ENCODE data around the gene EFCAB14. TPM values are rescaled to one million over a fixed set of nuclear protein-coding genes. Genes with fewer than 3 reads are reported as not detected.

Gene EFCAB14
- total RNA-seq, 1 donor from 2014 or later, result 44.7 TPM

DNA sequence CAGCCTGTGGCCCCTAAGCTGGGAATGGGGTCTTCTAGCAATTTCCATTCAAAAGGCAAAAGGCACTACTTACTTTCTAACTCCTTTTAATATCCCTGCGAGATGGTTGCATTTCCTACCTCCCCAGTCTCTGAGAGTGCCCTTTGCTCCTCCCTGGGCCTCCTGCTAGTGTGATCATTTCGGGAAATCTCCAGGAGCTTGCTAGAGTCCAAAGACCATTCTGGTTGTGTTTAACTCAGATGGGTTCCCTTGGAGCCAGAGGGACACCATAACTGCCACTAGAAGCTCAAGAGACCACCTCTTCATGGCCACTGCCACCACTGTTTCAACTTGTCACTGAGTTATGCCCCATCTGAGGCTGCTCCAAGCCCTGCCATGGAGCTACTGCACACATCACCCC is 45.5 kb upstream of the EFCAB14 start:
- no peak overlapping the region for H3K27ac Mint-ChIP-seq

DNA sequence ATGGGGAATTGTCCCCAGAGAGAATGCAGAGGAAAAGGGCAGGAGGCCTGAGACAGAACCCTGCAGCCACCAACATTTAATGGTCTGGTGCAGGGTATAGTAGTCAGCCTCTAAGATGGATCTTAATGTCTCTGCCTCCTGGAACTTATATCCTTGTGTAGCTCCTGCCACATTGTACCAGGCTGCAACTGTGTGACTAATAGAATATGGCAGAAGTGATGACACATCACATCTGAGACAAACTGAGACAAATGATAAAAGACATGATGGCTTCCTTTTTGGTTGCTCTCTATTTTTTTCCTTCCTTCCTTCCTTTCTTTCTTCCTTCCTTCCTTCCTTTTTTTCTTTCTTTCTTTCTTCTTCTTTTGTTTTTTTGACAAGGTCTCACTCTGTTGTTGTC is 42.8 kb upstream of the EFCAB14 start:
- H3K27ac Mint-ChIP-seq, result no peak overlapping the region
- Histone ChIP-seq H2AFZ (replicated peaks) (no peak overlapping the region), H3K79me2 (ENCODE audit: low read depth) (no peaks in the 10 kb centered on the region), H4K20me1 (ENCODE audit: low read depth) (no peaks in the 10 kb centered on the region), H3K27ac (no peak overlapping the region), H3K4me1 (peaks cover 10% of the 10 kb centered on the region), H3F3A (ENCODE audit: low read depth) (no peaks in the 10 kb centered on the region), H3K9ac (no peak overlapping the region), H3K9me3 (ENCODE audit: low read depth) (no peaks in the 10 kb centered on the region), H3K27me3 (no peaks in the 10 kb centered on the region), H3K36me3 (no peaks in the 10 kb centered on the region), H3K4me2 (no peak overlapping the region), H3K4me3 (no peak overlapping the region)
- TF ChIP-seq EZH2 (IDR thresholded peaks at IDR 0.05), result no peak
- no peak for TF ChIP-seq EZH2phosphoT487 (IDR thresholded peaks at IDR 0.05)
- TF ChIP-seq, protein P1, sequence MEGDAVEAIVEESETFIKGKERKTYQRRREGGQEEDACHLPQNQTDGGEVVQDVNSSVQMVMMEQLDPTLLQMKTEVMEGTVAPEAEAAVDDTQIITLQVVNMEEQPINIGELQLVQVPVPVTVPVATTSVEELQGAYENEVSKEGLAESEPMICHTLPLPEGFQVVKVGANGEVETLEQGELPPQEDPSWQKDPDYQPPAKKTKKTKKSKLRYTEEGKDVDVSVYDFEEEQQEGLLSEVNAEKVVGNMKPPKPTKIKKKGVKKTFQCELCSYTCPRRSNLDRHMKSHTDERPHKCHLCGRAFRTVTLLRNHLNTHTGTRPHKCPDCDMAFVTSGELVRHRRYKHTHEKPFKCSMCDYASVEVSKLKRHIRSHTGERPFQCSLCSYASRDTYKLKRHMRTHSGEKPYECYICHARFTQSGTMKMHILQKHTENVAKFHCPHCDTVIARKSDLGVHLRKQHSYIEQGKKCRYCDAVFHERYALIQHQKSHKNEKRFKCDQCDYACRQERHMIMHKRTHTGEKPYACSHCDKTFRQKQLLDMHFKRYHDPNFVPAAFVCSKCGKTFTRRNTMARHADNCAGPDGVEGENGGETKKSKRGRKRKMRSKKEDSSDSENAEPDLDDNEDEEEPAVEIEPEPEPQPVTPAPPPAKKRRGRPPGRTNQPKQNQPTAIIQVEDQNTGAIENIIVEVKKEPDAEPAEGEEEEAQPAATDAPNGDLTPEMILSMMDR (IDR thresholded peaks at IDR 0.05), result no peak
- peaks cover 8% of the 10 kb centered on the region for H3K4me1 Mint-ChIP-seq
- H3K36me3 Mint-ChIP-seq, result no peaks in the 10 kb centered on the region
- H3K27me3 Mint-ChIP-seq (ENCODE audit: insufficient read depth, low read depth), result peaks cover 11% of the 10 kb centered on the region
- no peak overlapping the region for H3K4me3 Mint-ChIP-seq
- no peaks in the 10 kb centered on the region for H3K9me3 Mint-ChIP-seq
- no peak for DNase-seq (ENCODE audit: low spot score)

More for the DNA sequence above, 45.5 kb upstream of the EFCAB14 start:
- Histone ChIP-seq H3K9ac (no peak overlapping the region), H3K27me3 (no peaks in the 10 kb centered on the region), H4K20me1 (ENCODE audit: low read depth) (no peaks in the 10 kb centered on the region), H3K4me2 (no peak overlapping the region), H2AFZ (replicated peaks) (no peak overlapping the region), H3K9me3 (ENCODE audit: low read depth) (no peaks in the 10 kb centered on the region), H3K36me3 (no peaks in the 10 kb centered on the region), H3K79me2 (ENCODE audit: low read depth) (no peaks in the 10 kb centered on the region), H3K4me3 (no peak overlapping the region), H3K27ac (no peak overlapping the region), H3F3A (ENCODE audit: low read depth) (no peaks in the 10 kb centered on the region), H3K4me1 (no peaks in the 10 kb centered on the region)
- DNase-seq (ENCODE audit: low spot score), result no peak
- TF ChIP-seq EZH2 (IDR thresholded peaks at IDR 0.05) (no peak), EZH2phosphoT487 (IDR thresholded peaks at IDR 0.05) (no peak)
- TF ChIP-seq, protein P1 (IDR thresholded peaks at IDR 0.05), result no peak
- no peak overlapping the region for H3K4me3 Mint-ChIP-seq
- H3K27me3 Mint-ChIP-seq (ENCODE audit: insufficient read depth, low read depth), result peaks cover 7% of the 10 kb centered on the region
- no peaks in the 10 kb centered on the region for H3K36me3 Mint-ChIP-seq
- no peaks in the 10 kb centered on the region for H3K4me1 Mint-ChIP-seq
- peaks cover 12% of the 10 kb centered on the region for H3K9me3 Mint-ChIP-seq

DNA sequence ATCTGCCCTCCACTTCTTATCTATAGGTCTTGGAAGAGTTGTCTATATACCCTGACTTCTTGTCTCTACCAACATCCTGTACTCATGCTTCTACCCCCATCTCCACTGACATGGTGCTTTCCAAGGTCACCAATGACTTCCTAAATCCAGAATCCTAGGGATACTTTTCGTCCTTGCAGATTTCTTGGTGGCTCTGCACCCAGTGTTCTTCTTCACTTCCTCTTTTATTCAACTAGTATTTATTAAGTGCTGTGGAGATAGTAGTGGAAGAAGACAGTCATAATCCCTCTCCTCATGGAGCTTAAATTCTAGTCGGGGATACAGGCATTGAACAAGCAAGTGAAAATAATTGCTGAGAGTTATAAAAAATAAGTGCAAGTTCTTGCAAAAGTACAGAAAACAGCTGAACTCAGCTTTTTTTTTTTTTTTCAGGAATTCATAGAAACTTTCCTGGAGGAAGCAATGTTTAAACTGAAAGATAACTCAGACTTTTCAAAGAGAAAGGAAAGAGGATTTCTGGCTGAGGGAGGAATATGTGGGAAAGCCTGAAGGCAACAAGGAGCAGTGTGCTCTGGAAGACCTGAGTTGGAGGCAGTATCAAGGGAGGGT is 41.7 kb upstream of the EFCAB14 start:
- H3K36me3 Mint-ChIP-seq, result no peaks in the 10 kb centered on the region
- no peak overlapping the region for H3K4me2 ChIP-seq

More for the DNA sequence above, 41.7 kb upstream of the EFCAB14 start:
- Histone ChIP-seq H3K36me3 (no peaks in the 10 kb centered on the region), H3K9ac (no peak overlapping the region), H3K27me3 (no peaks in the 10 kb centered on the region), H4K20me1 (ENCODE audit: low read depth) (no peaks in the 10 kb centered on the region), H2AFZ (replicated peaks) (no peak overlapping the region), H3K79me2 (ENCODE audit: low read depth) (no peaks in the 10 kb centered on the region), H3F3A (ENCODE audit: low read depth) (no peaks in the 10 kb centered on the region), H3K27ac (no peak overlapping the region), H3K4me3 (no peak overlapping the region), H3K4me1 (peaks cover 18% of the 10 kb centered on the region), H3K9me3 (ENCODE audit: low read depth) (no peaks in the 10 kb centered on the region)
- peaks cover 17% of the 10 kb centered on the region for H3K4me1 Mint-ChIP-seq
- DNase-seq (ENCODE audit: low spot score), result no peak
- H3K27ac Mint-ChIP-seq, result no peak overlapping the region
- H3K4me3 Mint-ChIP-seq, result no peak overlapping the region
- H3K27me3 Mint-ChIP-seq (ENCODE audit: insufficient read depth, low read depth), result peaks cover 11% of the 10 kb centered on the region
- TF ChIP-seq, protein P1 (IDR thresholded peaks at IDR 0.05), result no peak
- TF ChIP-seq EZH2phosphoT487 (IDR thresholded peaks at IDR 0.05), result no peak
- TF ChIP-seq EZH2 (IDR thresholded peaks at IDR 0.05), result no peak
- no peaks in the 10 kb centered on the region for H3K9me3 Mint-ChIP-seq
